Osteoblast (primary cell): ENCODE data around the gene MAML2. TPM values are rescaled to one million over a fixed set of nuclear protein-coding genes. Genes with fewer than 3 reads are reported as not detected.

Experiments
- DNase-seq: peaks from one replicate; pipeline ENCODE4 v3.0.0; 2011; ENCODE audit warnings: low spot score, mixed read lengths; ENCODE audit not compliant: insufficient read length; ENCODE audit errors: missing footprints
- H2AFZ ChIP-seq: 2 replicates; pipeline ENCODE4 v1.6.0; 2011; ENCODE audit warnings: mild to moderate bottlenecking, low read length
- H3K27ac ChIP-seq: 2 replicates; pipeline ENCODE4 v1.5.1; 2011; ENCODE audit warnings: mild to moderate bottlenecking, low read depth, low read length, moderate library complexity
- H3K27me3 ChIP-seq: 2 replicates; pipeline ENCODE4 v1.6.0; 2012; ENCODE audit warnings: mild to moderate bottlenecking, control low read depth, inconsistent platforms, low read length, moderate library complexity; ENCODE audit not compliant: insufficient read depth
- H3K36me3 ChIP-seq: 2 replicates; pipeline ENCODE4 v1.5.1; 2011; ENCODE audit warnings: mild to moderate bottlenecking, low read length, control low read depth, moderate library complexity; ENCODE audit not compliant: insufficient read depth
- H3K4me1 ChIP-seq: 2 replicates; pipeline ENCODE4 v1.5.1; 2011; ENCODE audit warnings: mild to moderate bottlenecking, low read length, control low read depth, moderate library complexity; ENCODE audit not compliant: insufficient read depth
- H3K4me2 ChIP-seq: 2 replicates; pipeline ENCODE4 v1.6.0; 2011; ENCODE audit warnings: mild to moderate bottlenecking, low read length; ENCODE audit not compliant: insufficient read depth
- H3K4me3 ChIP-seq: fragments of 200-600 bp; sonication (generic); 3 replicates; pipeline ENCODE4 v1.5.1; 2012; ENCODE audit warnings: mild to moderate bottlenecking, low read length, inconsistent platforms; ENCODE audit not compliant: insufficient read depth
- H3K79me2 ChIP-seq: 2 replicates; pipeline ENCODE4 v1.6.0; 2012; ENCODE audit warnings: mild to moderate bottlenecking, low read length, control low read depth, inconsistent platforms; ENCODE audit not compliant: insufficient read depth
- H3K9me3 ChIP-seq: 2 replicates; pipeline ENCODE4 v1.5.1; 2011; ENCODE audit warnings: low read depth, low read length, control low read depth
- H4K20me1 ChIP-seq: 2 replicates; pipeline ENCODE4 v1.6.0; 2012; ENCODE audit warnings: mild to moderate bottlenecking, low read length, control low read depth; ENCODE audit not compliant: insufficient read depth
- total RNA-seq: library from RNA; depleted of rRNA; stranded (reverse); fragments of >200 nt; gene quantifications from 2 replicates; pipeline ENCODE4 v1.2.3, GENCODE V29; 2012
- TF ChIP-seq, protein P1 (sequence below): IDR thresholded peaks from 2 replicates; pipeline ENCODE4 v1.5.1; 2011; ENCODE audit warnings: mild to moderate bottlenecking, low read depth, low read length, moderate library complexity; ENCODE audit errors: extremely low read depth

MAML2 gene
- total RNA-seq, 1 donor = 17.4 TPM

DNA sequence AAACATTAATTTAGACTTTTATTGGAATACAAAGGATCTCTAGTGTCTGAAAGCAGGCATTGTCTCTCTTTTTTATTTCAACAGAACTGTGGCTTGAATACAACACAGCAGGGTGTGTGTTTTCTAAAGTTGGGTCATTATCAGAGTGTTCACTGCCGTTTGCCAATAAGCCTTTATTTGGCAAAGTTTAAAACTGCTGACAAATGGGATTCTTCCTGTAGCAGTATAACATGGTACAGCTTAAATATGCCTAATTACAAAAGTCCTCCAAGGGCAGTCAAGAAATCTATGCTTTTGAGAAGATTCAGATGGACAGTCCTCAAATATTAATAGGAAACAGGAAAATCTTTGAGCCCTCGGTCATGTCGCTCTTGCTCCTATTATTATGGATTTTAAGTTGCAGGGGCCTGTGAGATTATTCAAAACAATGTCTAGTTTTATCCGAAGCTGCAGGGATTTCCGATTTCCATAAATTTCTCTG lies 199.9 kb downstream of the MAML2 start:
- H3K27ac ChIP-seq = no peak overlapping the region
- no peaks in the 10 kb centered on the region for H4K20me1 ChIP-seq
- H3K36me3 ChIP-seq = peaks cover 3% of the 10 kb centered on the region
- no peak for DNase-seq
- peaks cover 54% of the 10 kb centered on the region for H3K4me1 ChIP-seq
- H3K4me3 ChIP-seq = no peak overlapping the region
- no peak overlapping the region for H3K4me2 ChIP-seq
- H2AFZ ChIP-seq = no peak overlapping the region
- H3K79me2 ChIP-seq = peaks cover 66% of the 10 kb centered on the region
- TF ChIP-seq, protein P1, sequence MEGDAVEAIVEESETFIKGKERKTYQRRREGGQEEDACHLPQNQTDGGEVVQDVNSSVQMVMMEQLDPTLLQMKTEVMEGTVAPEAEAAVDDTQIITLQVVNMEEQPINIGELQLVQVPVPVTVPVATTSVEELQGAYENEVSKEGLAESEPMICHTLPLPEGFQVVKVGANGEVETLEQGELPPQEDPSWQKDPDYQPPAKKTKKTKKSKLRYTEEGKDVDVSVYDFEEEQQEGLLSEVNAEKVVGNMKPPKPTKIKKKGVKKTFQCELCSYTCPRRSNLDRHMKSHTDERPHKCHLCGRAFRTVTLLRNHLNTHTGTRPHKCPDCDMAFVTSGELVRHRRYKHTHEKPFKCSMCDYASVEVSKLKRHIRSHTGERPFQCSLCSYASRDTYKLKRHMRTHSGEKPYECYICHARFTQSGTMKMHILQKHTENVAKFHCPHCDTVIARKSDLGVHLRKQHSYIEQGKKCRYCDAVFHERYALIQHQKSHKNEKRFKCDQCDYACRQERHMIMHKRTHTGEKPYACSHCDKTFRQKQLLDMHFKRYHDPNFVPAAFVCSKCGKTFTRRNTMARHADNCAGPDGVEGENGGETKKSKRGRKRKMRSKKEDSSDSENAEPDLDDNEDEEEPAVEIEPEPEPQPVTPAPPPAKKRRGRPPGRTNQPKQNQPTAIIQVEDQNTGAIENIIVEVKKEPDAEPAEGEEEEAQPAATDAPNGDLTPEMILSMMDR = no peak
- H3K27me3 ChIP-seq = no peaks in the 10 kb centered on the region
- H3K9me3 ChIP-seq = no peaks in the 10 kb centered on the region

DNA sequence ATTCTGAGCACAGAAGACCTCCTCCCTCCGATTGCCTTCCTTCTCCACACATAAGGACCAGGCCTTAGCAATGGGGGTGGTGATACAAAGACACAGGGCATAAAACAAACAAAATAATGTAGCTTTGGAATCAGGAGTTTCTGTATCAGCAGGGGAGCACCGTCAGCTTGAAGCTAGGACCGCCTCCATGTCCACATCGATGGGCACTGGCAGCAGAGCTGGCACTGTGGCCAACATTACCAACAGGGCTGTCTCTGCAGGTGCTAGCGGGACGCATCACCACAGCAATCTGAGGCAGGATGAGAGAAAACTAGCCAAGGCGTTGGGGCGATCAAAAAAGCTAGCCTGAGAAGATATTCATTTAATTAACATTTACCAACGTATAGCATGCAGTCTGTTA lies 201.4 kb downstream of the MAML2 start:
- Histone ChIP-seq H3K4me2 (no peak overlapping the region), H3K79me2 (peaks cover 65% of the 10 kb centered on the region), H3K4me1 (peaks cover 51% of the 10 kb centered on the region), H2AFZ (no peak overlapping the region), H3K36me3 (peaks cover 3% of the 10 kb centered on the region), H3K27me3 (no peaks in the 10 kb centered on the region), H3K27ac (no peak overlapping the region), H3K4me3 (no peak overlapping the region), H3K9me3 (no peaks in the 10 kb centered on the region), H4K20me1 (no peaks in the 10 kb centered on the region)
- DNase-seq = no peak
- TF ChIP-seq, protein P1 = no peak

DNA sequence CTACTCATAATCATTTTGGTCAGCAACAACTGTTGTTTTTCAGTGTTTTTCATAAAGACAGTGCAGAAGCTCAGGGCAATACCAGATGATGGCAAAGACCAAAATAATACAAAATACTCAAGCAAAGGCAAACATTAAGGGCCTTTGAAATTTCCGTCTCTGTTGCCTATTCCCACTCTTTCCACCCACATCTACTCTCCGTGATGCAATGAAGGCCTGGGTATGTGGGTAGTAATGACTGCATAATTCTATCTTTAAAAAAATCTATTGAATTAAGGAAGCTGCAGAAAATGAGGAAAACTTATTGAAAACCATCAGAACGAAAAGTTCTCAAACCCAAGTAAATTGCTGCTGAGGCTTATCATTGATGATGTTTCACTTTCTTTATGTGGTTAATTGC lies 203.3 kb downstream of the MAML2 start:
- H2AFZ ChIP-seq = no peak overlapping the region
- no peaks in the 10 kb centered on the region for H3K9me3 ChIP-seq
- no peak overlapping the region for H3K4me2 ChIP-seq
- peaks cover 41% of the 10 kb centered on the region for H3K4me1 ChIP-seq
- DNase-seq = no peak
- no peak overlapping the region for H3K27ac ChIP-seq
- H3K4me3 ChIP-seq = no peak overlapping the region
- H3K27me3 ChIP-seq = no peaks in the 10 kb centered on the region
- TF ChIP-seq, protein P1 = no peak
- no peaks in the 10 kb centered on the region for H4K20me1 ChIP-seq
- peaks cover 2% of the 10 kb centered on the region for H3K36me3 ChIP-seq
- peaks cover 68% of the 10 kb centered on the region for H3K79me2 ChIP-seq

DNA sequence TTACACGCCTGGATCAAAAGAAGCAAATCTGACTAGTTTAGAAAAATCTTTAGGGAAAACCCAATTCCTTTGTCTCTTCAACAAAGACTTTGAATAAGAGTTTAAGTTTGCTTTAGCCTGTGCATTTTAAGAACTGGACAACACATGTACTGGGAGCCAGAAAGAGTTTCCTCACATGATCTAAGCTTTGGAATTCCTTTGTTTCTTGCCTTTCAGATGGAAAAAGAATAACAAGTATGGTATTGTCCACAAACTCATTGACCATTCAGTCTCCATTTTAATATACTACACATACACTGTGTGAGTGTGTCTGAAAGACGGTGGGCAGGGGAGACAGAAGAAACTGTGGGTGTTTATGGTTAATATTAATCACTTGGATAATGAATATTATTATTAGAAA lies 205.6 kb downstream of the MAML2 start:
- peak overlapping the region; percentile 9 for H3K4me2 ChIP-seq
- DNase-seq = no peak
- no peaks in the 10 kb centered on the region for H3K9me3 ChIP-seq
- H3K4me3 ChIP-seq = no peak overlapping the region
- TF ChIP-seq, protein P1 = no peak
- peaks cover 58% of the 10 kb centered on the region for H3K79me2 ChIP-seq
- H3K36me3 ChIP-seq = peaks cover 2% of the 10 kb centered on the region
- no peaks in the 10 kb centered on the region for H4K20me1 ChIP-seq
- peaks cover 23% of the 10 kb centered on the region for H3K4me1 ChIP-seq
- peak overlapping the region; percentile 60 for H3K27ac ChIP-seq
- H3K27me3 ChIP-seq = no peaks in the 10 kb centered on the region
- no peak overlapping the region for H2AFZ ChIP-seq
